HG03565 (cell line): ENCODE results near the gene MMRN2.
A peak's percentile ranks its signal among the peaks of the same experiment; 100 is the strongest.
"Not testable (repeated sequence)": the region's sequence is repeated elsewhere in the genome, so short reads cannot be mapped to it uniquely, and the experiment has no call there.

Experiments
- ATAC-seq: cut with Tn5 transposase; IDR thresholded peaks from one replicate; pipeline ENCODE4 v1.9.1; 2021; ENCODE audit warnings: mild to moderate bottlenecking, moderate library complexity; ENCODE audit not compliant: unreplicated experiment

MMRN2 gene, protein sequence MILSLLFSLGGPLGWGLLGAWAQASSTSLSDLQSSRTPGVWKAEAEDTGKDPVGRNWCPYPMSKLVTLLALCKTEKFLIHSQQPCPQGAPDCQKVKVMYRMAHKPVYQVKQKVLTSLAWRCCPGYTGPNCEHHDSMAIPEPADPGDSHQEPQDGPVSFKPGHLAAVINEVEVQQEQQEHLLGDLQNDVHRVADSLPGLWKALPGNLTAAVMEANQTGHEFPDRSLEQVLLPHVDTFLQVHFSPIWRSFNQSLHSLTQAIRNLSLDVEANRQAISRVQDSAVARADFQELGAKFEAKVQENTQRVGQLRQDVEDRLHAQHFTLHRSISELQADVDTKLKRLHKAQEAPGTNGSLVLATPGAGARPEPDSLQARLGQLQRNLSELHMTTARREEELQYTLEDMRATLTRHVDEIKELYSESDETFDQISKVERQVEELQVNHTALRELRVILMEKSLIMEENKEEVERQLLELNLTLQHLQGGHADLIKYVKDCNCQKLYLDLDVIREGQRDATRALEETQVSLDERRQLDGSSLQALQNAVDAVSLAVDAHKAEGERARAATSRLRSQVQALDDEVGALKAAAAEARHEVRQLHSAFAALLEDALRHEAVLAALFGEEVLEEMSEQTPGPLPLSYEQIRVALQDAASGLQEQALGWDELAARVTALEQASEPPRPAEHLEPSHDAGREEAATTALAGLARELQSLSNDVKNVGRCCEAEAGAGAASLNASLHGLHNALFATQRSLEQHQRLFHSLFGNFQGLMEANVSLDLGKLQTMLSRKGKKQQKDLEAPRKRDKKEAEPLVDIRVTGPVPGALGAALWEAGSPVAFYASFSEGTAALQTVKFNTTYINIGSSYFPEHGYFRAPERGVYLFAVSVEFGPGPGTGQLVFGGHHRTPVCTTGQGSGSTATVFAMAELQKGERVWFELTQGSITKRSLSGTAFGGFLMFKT

DNA sequence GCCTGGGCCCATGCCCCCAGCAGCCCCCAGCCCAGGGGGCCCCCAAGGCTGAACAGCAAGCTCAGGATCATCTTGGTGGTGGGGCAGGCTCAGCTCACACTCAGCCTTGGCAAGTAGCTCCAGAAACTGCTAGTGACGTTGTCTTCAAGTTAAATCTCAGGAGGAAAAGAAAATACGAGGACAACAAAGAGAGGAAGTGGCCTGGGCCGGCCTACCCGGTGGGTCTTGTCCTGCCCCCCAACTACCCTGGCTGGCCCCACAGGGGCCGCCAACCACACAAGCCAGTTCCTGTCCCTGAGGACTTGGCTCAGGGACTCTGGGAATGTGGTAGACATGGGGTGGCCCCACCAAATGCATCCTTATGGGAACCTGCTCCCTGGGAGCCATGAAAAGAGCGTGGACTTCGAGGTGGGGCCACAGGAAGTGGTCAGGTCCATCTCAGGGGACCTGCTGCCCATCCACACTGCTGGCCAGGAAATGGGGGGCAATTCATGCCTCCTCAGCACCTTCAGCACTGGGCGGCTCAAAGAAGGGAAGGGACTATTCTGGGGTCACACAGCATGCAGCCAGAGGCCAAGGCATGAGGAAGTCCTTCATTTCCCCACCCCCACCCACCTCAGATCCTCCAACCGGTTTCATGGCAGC is at the start of gene MMRN2:
TSS of gene MMRN2 (minus strand) at position 145 of the 645 bp plus-strand sequence. CDS start at position 71, 74 bp downstream.
- ATAC-seq, result no peak

DNA sequence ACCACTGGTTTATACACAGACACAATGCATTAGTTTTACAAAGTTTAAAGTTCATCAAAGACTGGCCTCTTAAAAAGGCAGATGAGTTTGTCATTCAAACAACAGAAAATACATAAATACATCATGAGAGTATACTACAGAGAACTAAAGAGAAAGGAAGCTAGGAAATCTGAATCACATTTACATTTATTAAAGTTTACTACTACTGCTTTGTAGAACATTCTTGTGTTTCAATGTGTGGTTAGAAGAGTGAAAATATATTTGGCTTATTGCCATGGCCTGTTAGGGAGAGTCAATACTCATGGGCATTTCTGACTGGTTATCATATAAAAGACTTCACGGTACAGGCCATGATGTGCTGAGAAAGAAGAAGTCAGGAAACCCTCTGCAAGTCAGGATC is 49.7 kb upstream of the MMRN2 start:
- not testable (repeated sequence) for ATAC-seq

DNA sequence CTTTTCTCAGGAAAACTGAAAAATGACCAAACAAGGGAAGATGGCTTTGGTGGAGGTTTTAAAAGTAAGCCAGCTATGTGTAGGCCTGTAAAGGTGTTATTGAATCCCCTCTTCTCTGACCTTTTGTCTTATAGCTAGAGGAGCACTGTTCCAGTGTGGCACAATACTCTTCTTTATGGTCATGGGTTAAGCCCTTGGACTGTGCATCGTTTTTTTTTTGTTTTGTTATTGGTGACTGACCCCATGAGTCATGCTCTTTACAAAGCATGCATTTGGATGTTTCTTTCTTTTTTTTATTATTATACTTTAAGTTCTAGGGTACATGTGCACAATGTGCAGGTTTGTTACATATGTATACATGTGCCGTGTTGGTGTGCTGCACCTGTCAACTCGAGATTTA is 43.1 kb upstream of the MMRN2 start:
- ATAC-seq, result no peak

DNA sequence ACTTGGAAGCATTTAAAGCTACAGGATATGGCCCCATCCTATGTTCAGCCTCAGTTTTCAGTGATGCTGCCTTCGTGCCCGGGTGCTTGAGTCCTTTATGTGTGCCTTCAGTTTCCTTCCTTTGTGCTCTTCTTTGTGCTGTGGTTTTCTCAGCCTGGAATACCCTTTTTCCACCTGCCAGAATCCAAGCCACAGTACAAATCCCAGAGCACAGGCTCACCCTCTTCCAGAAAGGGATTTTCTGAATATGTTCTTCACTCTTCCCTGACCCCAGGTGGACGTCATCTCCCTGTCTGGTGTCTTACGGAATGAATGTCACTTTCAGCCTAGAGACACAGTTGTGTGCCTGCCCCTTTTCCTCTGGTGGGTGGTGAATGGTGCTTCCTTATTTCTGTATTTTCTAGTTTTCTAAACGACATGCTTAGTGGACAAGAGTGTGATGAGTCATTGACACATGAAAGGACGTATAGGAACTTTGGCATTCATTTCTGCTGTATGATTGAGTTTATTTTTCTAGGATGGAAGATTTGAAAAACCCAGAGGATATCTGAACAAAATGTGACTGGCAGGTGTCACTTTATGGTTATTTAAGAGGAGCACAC is 42.5 kb upstream of the MMRN2 start:
- not testable (repeated sequence) for ATAC-seq

DNA sequence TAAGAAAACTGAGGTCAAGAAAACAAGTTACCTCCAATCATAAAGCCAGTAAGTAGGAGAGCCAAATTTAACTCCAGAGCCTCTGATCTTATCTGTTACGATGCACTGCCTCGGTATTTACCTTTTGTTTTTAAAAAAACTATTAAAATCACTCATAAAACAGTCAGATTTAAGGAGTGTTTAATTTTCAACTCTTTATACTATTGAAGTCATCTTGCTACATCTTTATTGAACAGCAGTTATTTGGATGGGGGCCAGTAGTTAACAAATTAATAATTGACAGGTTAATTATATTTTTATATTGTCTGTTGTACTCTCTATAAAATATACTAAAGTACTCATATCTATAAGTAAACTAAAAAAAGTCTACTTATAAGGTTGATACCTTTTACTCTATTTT is 35.5 kb upstream of the MMRN2 start:
- ATAC-seq, result no peak

DNA sequence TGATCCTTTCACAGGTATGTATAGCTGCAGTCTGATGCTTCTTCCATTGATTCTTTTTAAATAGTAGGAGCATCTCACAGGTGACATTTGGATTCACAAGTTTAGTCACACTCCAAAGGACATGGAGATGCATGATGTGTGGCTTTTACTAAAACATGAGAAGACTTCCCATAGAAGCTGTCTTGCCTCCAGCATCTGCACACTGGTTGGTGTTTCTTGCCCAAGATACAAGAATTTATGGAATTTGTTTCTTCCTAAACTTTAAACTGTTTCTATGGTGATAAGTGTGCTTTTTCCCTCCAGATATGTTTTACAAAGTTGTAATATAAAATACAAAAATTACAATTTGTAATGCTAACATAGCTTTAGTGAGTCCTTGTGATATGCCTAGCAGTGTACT is 35.0 kb upstream of the MMRN2 start:
- no peak for ATAC-seq

DNA sequence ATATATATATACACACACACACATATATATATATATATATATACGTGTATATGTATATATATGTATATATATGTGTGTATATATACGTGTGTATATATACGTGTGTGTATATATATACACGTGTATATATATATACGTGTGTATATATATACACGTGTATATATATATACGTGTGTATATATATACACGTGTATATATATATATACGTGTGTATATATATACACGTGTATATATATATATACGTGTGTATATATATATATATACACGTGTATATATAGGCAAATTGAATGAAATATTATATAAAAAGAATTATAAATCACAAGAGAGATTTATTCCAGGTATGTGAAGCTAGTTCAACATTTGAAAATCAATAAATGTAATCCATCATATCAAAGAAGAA is 33.9 kb upstream of the MMRN2 start:
- ATAC-seq, result not testable (repeated sequence)

DNA sequence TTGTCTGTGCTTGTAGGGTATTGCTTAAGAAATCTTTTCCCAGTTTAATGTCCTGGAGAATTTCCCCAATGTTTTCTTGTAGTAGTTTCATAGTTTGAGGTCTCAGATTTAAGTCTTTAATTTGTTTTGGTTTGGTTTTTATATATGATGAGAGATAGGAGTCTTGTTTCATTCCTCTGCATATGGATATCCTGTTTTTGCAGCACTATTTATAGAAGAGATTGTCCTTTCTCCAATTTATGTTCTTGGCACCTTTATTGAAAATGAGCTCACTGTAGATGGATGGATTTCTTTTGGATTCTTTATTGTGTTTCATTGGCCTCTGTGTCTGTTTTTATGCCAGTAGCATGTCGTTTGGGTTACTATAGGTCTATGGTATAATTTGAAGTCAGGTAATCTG is 31.1 kb upstream of the MMRN2 start:
- no peak for ATAC-seq

DNA sequence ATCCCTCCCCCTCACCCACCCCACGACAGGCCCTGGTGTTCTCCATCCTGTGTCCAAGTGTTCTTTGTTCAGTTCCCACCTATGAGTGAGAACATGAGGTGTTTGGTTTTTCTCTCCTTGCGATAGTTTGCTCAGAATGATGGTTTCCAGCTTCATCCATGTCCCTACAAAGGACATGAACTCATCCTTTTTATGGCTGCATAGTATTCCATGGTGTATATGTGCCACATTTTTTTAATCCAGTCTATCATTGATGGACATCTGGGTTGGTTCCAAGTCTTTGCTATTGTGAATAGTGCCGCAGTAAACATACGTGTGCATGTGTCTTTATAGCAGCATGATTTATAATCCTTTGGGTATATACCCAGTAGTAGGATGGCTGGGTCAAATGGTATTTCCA is 27.1 kb upstream of the MMRN2 start:
- not testable (repeated sequence) for ATAC-seq

DNA sequence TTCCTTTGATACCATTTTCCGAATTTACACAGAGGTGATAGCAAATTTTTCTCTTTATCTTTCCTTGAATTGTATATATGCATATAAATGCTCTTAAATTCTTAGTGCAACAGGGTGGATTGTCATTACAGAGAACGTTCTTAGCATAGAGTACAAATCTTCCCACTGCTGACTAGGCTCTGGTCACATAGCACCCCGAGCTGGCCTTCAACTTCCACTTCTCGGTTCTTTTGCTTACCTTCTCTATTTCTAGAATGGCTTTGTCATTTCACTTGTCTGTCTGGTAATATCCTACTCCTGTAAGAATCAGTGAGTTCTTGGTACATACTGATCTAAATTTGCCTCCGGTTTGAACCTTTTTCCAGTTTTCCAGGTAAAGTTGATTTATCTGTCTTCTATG is 24.3 kb upstream of the MMRN2 start:
- no peak for ATAC-seq

DNA sequence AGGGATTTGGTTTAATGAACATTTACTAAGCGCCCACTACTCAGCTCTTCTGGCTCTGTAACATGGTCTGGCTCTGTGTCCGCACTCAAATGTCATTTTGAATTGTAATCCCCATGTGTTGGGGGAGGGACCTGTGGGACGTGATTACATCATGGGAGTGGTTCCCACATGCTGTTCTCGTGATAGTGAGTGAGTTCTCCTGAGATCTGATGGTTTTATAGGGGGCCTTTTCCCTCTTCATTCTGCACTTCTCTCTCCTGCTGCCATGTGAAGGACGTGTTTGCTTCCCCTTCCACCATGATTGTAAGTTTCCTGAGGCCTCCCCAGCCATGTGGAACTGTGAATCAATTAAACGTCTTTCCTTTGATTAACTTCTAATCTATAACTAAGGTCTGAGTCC is 23.6 kb upstream of the MMRN2 start:
- ATAC-seq, result not testable (repeated sequence)

DNA sequence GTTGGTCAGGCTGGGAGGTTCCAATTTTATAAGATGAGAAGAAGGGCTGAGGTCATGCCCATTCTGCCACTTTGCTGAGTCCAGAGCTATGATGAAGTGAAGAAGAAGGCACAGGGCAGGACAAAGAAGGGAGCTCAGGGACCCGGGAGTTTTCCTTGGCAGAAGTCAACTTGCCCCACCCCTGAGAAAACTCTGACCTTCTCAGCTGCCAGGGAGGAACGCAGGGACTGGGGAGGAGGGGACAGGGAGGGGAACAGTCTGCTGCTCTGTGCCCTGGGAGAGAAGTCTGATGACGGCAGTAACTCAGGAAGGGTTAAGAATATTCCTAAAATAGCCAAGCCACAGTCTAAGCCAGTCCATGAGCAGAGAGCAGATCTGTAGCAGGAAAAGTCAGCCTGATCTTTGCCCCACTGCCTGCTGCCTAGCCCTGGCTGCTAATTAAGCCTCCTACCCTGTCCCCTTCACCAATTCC is 22.6 kb upstream of the MMRN2 start:
- no peak for ATAC-seq

DNA sequence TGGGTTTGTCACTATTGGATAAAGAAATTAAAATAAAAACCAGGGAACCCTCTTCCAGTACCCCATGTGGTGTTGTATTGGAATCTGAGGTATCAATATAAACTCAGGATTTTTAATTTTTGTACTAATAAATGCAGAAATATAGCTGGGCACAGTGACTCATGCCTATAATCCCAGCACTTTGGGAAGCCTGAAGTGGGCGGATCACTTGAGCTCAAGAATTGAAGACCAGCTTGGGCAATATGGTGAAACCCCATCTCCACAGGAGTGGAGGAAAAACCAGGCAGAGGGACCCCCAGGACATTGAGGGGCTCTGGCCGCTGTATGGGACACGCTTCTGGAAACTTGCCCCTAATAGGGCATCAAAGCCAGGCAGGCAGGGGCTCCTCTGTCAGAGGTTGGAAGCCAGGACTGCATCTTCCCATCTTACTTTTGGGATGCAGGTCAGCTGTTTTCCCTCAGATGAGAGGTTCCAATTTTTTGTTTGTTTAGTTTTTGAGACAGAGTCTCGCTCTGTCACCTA is 21.9 kb upstream of the MMRN2 start:
- no peak for ATAC-seq

DNA sequence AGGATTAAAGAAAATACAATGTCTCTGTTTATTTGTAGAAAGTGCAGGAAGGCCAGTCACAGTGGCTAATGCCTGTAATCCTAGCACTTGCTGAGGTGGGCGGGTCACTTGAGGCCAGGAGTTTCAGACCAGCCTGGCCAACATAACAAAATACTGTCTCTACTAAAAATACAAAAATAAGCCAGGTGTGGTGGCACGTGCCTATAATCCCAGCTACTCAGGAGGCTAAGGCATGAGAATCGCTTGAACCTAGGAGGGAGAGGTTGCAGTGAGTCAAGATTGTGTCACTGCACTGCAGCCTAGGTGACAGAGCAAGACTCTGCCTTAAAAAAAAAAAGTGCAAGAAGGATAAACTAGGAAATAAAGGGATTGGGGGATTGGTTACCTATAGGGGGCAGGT is 21.0 kb upstream of the MMRN2 start:
- not testable (repeated sequence) for ATAC-seq

DNA sequence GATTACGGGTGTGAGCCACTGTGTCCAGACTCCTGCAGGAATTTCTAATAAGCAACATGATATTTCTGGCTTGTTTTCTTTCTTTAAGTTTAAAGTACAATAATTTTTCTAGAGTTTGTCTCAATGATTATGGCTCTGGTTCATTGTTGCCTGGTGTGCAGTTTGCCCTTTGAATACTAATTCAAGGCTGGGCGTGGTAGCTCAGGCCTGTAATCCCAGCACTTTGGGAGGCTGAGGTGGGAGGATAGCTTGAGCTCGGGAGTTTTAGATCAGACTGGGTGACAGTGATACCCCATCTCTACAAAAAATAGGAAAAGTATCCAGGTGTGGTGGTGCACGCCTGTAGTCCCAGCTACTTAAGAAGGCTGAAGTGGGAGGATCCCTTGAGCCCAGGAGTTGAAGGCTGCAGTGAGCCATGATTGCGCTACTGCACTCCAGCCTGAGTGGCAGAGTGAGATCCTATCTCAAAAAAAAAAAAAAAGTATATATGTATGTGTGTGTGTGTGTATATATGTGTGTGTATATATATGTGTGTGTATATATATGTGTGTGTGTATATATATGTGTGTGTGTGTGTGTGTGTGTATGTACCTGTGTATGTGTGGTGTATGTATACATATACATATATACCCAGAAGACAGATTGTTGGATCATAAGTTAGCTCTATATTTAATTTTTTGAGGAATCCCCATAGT is 19.1 kb upstream of the MMRN2 start:
- ATAC-seq, result no peak

DNA sequence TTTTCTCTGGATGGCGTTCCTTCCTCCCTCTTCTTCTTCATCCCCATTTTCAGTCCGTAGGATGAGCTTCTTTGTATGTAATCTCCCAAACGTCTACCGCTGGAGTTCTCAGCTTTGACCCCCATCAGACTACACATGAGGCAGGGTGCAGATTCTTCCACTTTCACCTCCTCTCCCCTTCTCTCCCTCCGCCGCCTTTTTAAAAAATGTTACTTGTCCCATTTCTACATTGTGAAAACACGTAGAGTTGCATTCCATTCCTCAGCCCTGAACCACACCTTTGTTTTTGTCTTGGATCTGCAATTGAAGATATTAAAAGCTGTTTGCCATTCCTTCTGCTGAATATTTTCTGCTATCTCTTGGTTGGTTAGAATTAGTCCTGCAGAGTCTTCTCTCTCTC is 17.1 kb upstream of the MMRN2 start:
- no peak for ATAC-seq

DNA sequence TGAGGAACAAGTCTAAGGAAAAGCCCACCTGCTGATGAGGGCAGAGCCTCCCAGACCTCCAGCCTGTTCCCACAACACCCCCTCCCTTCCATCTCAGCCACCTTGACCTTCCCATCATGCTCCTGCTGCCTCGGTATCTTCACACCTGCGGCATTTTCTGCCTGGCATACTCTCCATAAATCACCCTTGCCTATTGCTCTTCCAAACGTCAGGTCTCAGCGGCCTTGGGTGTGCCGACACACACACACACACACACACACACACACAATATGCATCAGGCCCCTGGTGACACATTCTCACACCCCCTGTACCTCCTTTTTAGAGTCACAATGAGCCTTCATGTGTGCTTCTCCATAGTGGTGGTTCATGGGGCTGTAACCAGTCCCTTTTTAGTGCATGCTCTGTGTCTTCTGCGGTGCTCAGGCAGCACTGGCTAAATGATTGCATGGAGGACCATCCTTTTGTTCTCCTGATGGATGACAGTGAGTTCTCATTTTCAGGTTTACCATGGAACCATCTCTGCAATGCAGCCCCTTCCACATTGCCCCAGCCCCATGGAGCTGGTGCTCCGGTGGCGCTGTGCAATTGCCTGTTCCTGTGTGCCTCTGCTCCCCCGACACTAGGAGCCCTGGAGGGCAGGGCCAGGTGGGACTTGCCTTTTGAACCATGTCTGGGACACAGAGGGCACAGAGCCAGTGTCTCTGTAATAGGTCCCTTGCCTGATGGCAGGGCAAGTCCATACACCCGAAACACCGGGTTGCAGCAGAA is 15.4 kb upstream of the MMRN2 start:
- no peak for ATAC-seq

DNA sequence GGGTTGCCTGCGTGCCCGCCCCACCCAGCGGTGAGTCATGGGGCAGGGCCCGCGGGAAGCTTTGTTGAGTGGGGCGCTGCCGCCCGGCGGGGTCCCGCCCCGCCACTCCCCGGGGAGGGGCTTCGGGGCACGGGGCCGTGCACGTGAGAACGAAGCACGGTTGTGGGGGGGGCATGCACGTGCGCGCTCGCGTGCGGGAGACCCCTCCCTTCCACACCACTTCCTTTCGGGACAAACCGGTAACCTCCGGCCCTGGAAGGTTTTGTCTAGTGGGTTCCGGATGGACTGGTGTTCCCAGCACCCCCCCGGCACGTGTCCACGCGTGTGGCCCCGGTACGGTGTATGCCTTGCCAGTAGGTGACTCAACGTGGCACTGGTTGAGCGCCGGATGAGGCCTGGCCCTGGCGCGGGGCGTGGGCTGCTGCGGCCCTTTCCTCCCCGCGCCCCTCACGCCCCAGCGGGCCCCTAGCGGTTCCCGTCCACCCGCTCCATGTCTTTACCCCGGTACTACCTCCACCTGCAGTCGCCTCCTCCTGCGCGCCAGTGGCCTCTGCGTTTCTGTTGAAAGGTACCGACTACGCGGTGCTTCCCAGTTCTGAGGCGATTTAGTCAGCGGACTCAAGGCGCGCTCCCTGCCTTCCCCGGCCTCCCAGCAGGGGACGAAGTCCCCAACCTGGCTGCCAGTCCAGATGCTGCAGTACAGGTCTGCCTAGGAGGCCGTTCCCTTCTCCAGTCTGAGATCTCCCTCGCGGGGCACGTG is 14.0 kb upstream of the MMRN2 start:
- ATAC-seq, result peak; percentile 68

DNA sequence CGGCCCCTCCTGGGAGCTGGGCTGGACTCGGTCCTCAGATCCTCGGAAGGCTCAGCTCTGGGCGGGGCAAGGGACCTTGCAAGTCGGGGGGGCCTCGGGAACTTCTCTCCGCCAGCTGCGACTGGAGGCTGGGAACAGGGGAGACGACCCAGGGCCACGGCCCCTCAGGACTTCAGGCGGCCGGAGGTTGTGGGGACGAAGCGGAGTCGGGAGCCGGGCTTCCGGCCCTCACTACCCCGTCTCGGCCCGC is 13.5 kb upstream of the MMRN2 start:
- no peak for ATAC-seq
